ENCODE measurements around the gene DNMBP. TPM values are rescaled to one million over a fixed set of nuclear protein-coding genes. Genes with fewer than 3 reads are reported as not detected.
"Not testable (repeated sequence)": the region's sequence is repeated elsewhere in the genome, so short reads cannot be mapped to it uniquely, and the experiment has no call there.

DNMBP gene
- total and polyA plus RNA-seq, 12 donors, result 5.1 to 8.1 (median 7.1) TPM

GRCh38 chr10:100019787-100020141, 10.0 kb upstream of the DNMBP start:
- no peaks in the 10 kb centered on the region for H3K36me3 ChIP-seq
- 35 to 36% methylated on average over 3 of the region's 3 CpGs for WGBS, 2 donors
- H3K27ac ChIP-seq, result no peak overlapping the region
- no peak for ATAC-seq
- no peak overlapping the region for H3K4me3 ChIP-seq
- DNase-seq, result no peak
- TF ChIP-seq CTCF (IDR thresholded peaks at IDR 0.05), result no peak
- peaks cover 0 to 6% (median 0%) of the 10 kb centered on the region in 7 donors for H3K27me3 ChIP-seq
- intact Hi-C loops (cut with DNase I), result loop anchor here in 3 of 10 donors (10.0 kb wide), 2 partner anchors 165 to 175 kb away; no protein-coding TSS in a partner anchor
- no peaks in the 10 kb centered on the region for H3K9me3 ChIP-seq
- no peaks in the 10 kb centered on the region for H3K4me1 ChIP-seq

- Histone ChIP-seq H3K27me3 (no peaks in the 10 kb centered on the region), H3K4me1 (peaks cover 0 to 8% (median 0%) of the 10 kb centered on the region in 9 donors), H3K4me3 (no peak overlapping the region), H3K27ac (no peak overlapping the region), H3K9me3 (no peaks in the 10 kb centered on the region), H3K36me3 (no peaks in the 10 kb centered on the region)
- DNase-seq, result no peak
- no peak for TF ChIP-seq CTCF (IDR thresholded peaks at IDR 0.05)
- no peak for ATAC-seq
- intact Hi-C loops (cut with DNase I), result loop anchor here in 5 of 10 donors (2.0 to 10.0 kb wide), 6 partner anchors 31 to 169 kb away; no protein-coding TSS in a partner anchor
- 91 to 92% methylated on average over 5 of the region's 5 CpGs for WGBS, 2 donors
These were observed 4.5 kb upstream of the DNMBP start for GRCh38 chr10:100014071-100014762.

- ATAC-seq (no peak), DNase-seq (no peak)
- intact Hi-C loops (cut with DNase I), result loop anchor here in 5 of 10 donors (2.0 to 10.0 kb wide), 6 partner anchors 31 to 169 kb away; no protein-coding TSS in a partner anchor
- Histone ChIP-seq H3K27me3 (no peaks in the 10 kb centered on the region), H3K36me3 (no peaks in the 10 kb centered on the region), H3K27ac (no peak overlapping the region), H3K4me1 (peaks cover 0 to 13% (median 4%) of the 10 kb centered on the region in 9 donors), H3K4me3 (no peak overlapping the region), H3K9me3 (no peaks in the 10 kb centered on the region)
- 92 to 94% methylated on average over 1 of the region's 1 CpG for WGBS, 2 donors
- TF ChIP-seq CTCF (IDR thresholded peaks at IDR 0.05), result no peak
These were observed 3.9 kb upstream of the DNMBP start for GRCh38 chr10:100013621-100014020.

GRCh38 chr10:100011906-100012305, 2.2 kb upstream of the DNMBP start:
- intact Hi-C loops (cut with DNase I), result loop anchor here in 5 of 10 donors (2.0 to 10.0 kb wide), 6 partner anchors 33 to 167 kb away; no protein-coding TSS in a partner anchor
- ATAC-seq, result not testable (repeated sequence)

More at GRCh38 chr10:100011906-100012305, 2.2 kb upstream of the DNMBP start:
- not testable (repeated sequence) for H3K27ac ChIP-seq, DNase-seq, H3K27me3 ChIP-seq, H3K4me3 ChIP-seq, H3K9me3 ChIP-seq, H3K36me3 ChIP-seq
- 95 to 96% methylated on average over 20 of the region's 20 CpGs for WGBS, 2 donors
- peaks cover 3 to 30% (median 18%) of the 10 kb centered on the region in 9 donors for H3K4me1 ChIP-seq
